ENCODE results near the gene LMX1B.

- TF ChIP-seq CTCF (IDR thresholded peaks at IDR 0.05 in 2 of 3, conservative IDR thresholded peaks at IDR 0.05 in 1 of 3; ENCODE audit: borderline replicate concordance in 1 of 3, insufficient read depth in 1 of 3, low read depth in 2 of 3, low read length in 2 of 3) (no peak), POLR2A (IDR thresholded peaks at IDR 0.05; ENCODE audit: borderline replicate concordance, extremely low read depth, insufficient read depth, insufficient read length) (no peak), JUND (IDR thresholded peaks at IDR 0.05) (no peak), YY1 (IDR thresholded peaks at IDR 0.05; ENCODE audit: extremely low read depth, insufficient replicate concordance, low read depth, low read length) (no peak), ZNF274 (IDR thresholded peaks at IDR 0.05; ENCODE audit: low read depth, low read length) (no peak), EZH2 (IDR thresholded peaks at IDR 0.05) (no peak)
- TF ChIP-seq, protein P1, sequence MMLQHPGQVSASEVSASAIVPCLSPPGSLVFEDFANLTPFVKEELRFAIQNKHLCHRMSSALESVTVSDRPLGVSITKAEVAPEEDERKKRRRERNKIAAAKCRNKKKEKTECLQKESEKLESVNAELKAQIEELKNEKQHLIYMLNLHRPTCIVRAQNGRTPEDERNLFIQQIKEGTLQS (IDR thresholded peaks at IDR 0.05) = no peak
These were observed 34.1 kb downstream of the LMX1B start for GRCh38 chr9:126647585-126648411.

Measured in HCT116 (cell line).